GM12878 (cell line): Measurements from ENCODE around the gene SVOP. TPM values are rescaled to one million over a fixed set of nuclear protein-coding genes. Genes with fewer than 3 reads are reported as not detected.

ENCODE experiments used
- EZH2 ChIP-seq: IDR thresholded peaks from 2 replicates; pipeline ENCODE4 v1.6.1; 2012; ENCODE audit warnings: low read depth, mild to moderate bottlenecking, control low read depth, inconsistent platforms, low read length, borderline replicate concordance; ENCODE audit not compliant: control insufficient read depth
- GATAD2B ChIP-seq: fragments of 450-650 bp; conservative IDR thresholded peaks from 2 replicates; pipeline ENCODE4 v1.6.1; 2017; ENCODE audit warnings: low read depth, mild to moderate bottlenecking, moderate library complexity
- HCFC1 ChIP-seq: fragments of 150-350 bp; IDR thresholded peaks from 2 replicates; pipeline ENCODE4 v1.6.1; 2014; ENCODE audit warnings: low read length
- HDAC6 ChIP-seq: fragments of 200-600 bp; sonication (generic); IDR thresholded peaks from one replicate; pipeline ENCODE4 v1.8.0; 2017; ENCODE audit warnings: antibody characterized with exemption; ENCODE audit not compliant: unreplicated experiment
- KDM1A ChIP-seq: fragments of 200-600 bp; sonication (generic); IDR thresholded peaks from 2 replicates; pipeline ENCODE4 v1.6.1; 2016; ENCODE audit warnings: borderline replicate concordance
- KLF5 ChIP-seq: fragments of 450-650 bp; IDR thresholded peaks from 2 replicates; pipeline ENCODE4 v1.6.1; 2014; ENCODE audit warnings: mild to moderate bottlenecking; ENCODE audit not compliant: partially characterized antibody
- NFXL1 ChIP-seq: fragments of 450-650 bp; IDR thresholded peaks from 2 replicates; pipeline ENCODE4 v1.6.1; 2017; ENCODE audit warnings: antibody characterized with exemption, mild to moderate bottlenecking, borderline replicate concordance
- NR2C1 ChIP-seq: fragments of 450-650 bp; IDR thresholded peaks from 2 replicates; pipeline ENCODE4 v1.6.1; 2017; ENCODE audit warnings: antibody characterized with exemption, mild to moderate bottlenecking, moderate library complexity
- NR2C2 ChIP-seq: IDR thresholded peaks from 2 replicates; pipeline ENCODE4 v1.6.1; 2011; ENCODE audit warnings: borderline replicate concordance, low read depth; ENCODE audit not compliant: control insufficient read depth, insufficient read length
- POLR2A ChIP-seq: IDR thresholded peaks from 2 replicates; pipeline ENCODE4 v1.6.1; 2011; ENCODE audit warnings: low read depth, mild to moderate bottlenecking, low read length
- RBBP5 ChIP-seq: fragments of 200-600 bp; sonication (generic); conservative IDR thresholded peaks from 2 replicates; pipeline ENCODE4 v1.6.1; 2016
- RCOR1 ChIP-seq: conservative IDR thresholded peaks from 2 replicates; pipeline ENCODE4 v1.6.1; 2012; ENCODE audit warnings: low read depth, low read length, improper control_type of control experiment
- RELA ChIP-seq: fragments of 450-650 bp; IDR thresholded peaks from 2 replicates; pipeline ENCODE4 v1.8.0; 2014; ENCODE audit warnings: borderline replicate concordance; ENCODE audit not compliant: partially characterized antibody
- SRF ChIP-seq, 2 experiments: IDR thresholded peaks; 2 replicates each; pipeline ENCODE4 v1.6.1; 2011; ENCODE audit warnings: low read depth in 2 of 2, low read length in 2 of 2, mild to moderate bottlenecking in 1 of 2, moderate library complexity in 1 of 2
- SUZ12 ChIP-seq: fragments of 200-600 bp; sonication (generic); IDR thresholded peaks from one replicate; pipeline ENCODE4 v1.6.1; 2018; ENCODE audit warnings: antibody characterized with exemption, mild to moderate bottlenecking; ENCODE audit not compliant: unreplicated experiment
- ZBED1 ChIP-seq: IDR thresholded peaks from 2 replicates; pipeline ENCODE4 v1.6.1; 2016; ENCODE audit warnings: borderline replicate concordance
- polyA plus RNA-seq, 11 experiments: library from polyadenylated mRNA; depleted of rRNA in 4 of 11; unstranded in 6 of 11; stranded (reverse) in 5 of 11; fragments of >200 nt; fragmentation: Nextera tagmentation in 4 of 11; fragmentation: Illumina TruSeq in 1 of 11; extraction: Ambion mirVana in 4 of 11; extraction: Trizol in 1 of 11; gene quantifications; 1 replicate in 1 of 11; 2 replicates in 10 of 11; pipeline versions ENCODE4 v1.2.1 to v1.2.3, GENCODE V29; 2011 to 2016; ENCODE audit warnings: inconsistent platforms in 2 of 11, missing spikeins in 2 of 11, low read depth in 1 of 11
- total RNA-seq, 4 experiments: library from RNA; depleted of rRNA in 3 of 4; stranded (reverse); fragments of >200 nt in 3 of 4; fragmentation: Illumina TruSeq in 1 of 4; extraction: Trizol in 1 of 4; gene quantifications; 2 replicates each; pipeline versions ENCODE4 v1.2.1 to v1.2.3, GENCODE V29; 2013 to 2021
- TF ChIP-seq, protein P1 (sequence below): fragments of 450-650 bp; IDR thresholded peaks from 2 replicates; pipeline ENCODE4 v1.6.1; 2016; ENCODE audit warnings: mild to moderate bottlenecking, moderate library complexity, borderline replicate concordance

The SVOP gene
- total and polyA plus RNA-seq, 10 of the 15 experiments (the other 5 are each of a cell fraction or from before 2014, with no cell fraction given), result under 0.01 TPM; not detected in 9

- TF ChIP-seq, protein P1, sequence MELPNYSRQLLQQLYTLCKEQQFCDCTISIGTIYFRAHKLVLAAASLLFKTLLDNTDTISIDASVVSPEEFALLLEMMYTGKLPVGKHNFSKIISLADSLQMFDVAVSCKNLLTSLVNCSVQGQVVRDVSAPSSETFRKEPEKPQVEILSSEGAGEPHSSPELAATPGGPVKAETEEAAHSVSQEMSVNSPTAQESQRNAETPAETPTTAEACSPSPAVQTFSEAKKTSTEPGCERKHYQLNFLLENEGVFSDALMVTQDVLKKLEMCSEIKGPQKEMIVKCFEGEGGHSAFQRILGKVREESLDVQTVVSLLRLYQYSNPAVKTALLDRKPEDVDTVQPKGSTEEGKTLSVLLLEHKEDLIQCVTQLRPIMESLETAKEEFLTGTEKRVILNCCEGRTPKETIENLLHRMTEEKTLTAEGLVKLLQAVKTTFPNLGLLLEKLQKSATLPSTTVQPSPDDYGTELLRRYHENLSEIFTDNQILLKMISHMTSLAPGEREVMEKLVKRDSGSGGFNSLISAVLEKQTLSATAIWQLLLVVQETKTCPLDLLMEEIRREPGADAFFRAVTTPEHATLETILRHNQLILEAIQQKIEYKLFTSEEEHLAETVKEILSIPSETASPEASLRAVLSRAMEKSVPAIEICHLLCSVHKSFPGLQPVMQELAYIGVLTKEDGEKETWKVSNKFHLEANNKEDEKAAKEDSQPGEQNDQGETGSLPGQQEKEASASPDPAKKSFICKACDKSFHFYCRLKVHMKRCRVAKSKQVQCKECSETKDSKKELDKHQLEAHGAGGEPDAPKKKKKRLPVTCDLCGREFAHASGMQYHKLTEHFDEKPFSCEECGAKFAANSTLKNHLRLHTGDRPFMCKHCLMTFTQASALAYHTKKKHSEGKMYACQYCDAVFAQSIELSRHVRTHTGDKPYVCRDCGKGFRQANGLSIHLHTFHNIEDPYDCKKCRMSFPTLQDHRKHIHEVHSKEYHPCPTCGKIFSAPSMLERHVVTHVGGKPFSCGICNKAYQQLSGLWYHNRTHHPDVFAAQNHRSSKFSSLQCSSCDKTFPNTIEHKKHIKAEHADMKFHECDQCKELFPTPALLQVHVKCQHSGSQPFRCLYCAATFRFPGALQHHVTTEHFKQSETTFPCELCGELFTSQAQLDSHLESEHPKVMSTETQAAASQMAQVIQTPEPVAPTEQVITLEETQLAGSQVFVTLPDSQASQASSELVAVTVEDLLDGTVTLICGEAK, result peak; percentile 100
- TF ChIP-seq NFXL1 (no peak), RCOR1 (0 out of 2 replicates have a peak, but pooled peaks have one; percentile 22), KDM1A (no peak), RELA (peak; percentile 97), SRF (IDR thresholded peaks at IDR 0.05; ENCODE audit: low read depth in 2 of 2, low read length in 2 of 2) (peak; percentile 55 to 94; a peak in 3 of 4 replicates), SUZ12 (no peak), HDAC6 (no peak), KLF5 (peak; percentile 88), NR2C2 (no peak), GATAD2B (peak; percentile 89), NR2C1 (peak; percentile 63), ZBED1 (peak; percentile 47; the same call in 1 of the 2 replicates), RBBP5 (0 out of 2 replicates have a peak, but pooled peaks have one; percentile 29), POLR2A (peak; percentile 53; the same call in 1 of the 2 replicates), EZH2 (no peak), HCFC1 (peak; percentile 94)
Observed at GRCh38 chr12:109052414-109053323, 31.8 kb upstream of the SVOP start, which contains the start of gene USP30 (continued).
